Ishikawa (cell line): ENCODE measurements around the gene BRAT1.

Experiments
- CEBPB ChIP-seq: IDR thresholded peaks from 2 replicates; pipeline ENCODE4 v1.6.1; 2012
- EP300 ChIP-seq: IDR thresholded peaks from 2 replicates; pipeline ENCODE4 v1.6.1; 2012; ENCODE audit warnings: borderline replicate concordance
- NFIC ChIP-seq: IDR thresholded peaks from 2 replicates; pipeline ENCODE4 v1.6.1; 2012
- RAD21 ChIP-seq: IDR thresholded peaks from 2 replicates; pipeline ENCODE4 v1.6.1; 2012; ENCODE audit warnings: low read depth
- TEAD4 ChIP-seq: IDR thresholded peaks from 2 replicates; pipeline ENCODE4 v1.6.1; 2012
- USF1 ChIP-seq: IDR thresholded peaks from 2 replicates; pipeline ENCODE4 v1.6.1; 2012
- YY1 ChIP-seq: IDR thresholded peaks from 2 replicates; pipeline ENCODE4 v1.6.1; 2012; ENCODE audit warnings: low read depth
- TF ChIP-seq, protein P1 (sequence below): IDR thresholded peaks from 2 replicates; pipeline ENCODE4 v1.6.1; 2012; ENCODE audit warnings: low read depth, mild to moderate bottlenecking

- TF ChIP-seq YY1, result no peak
- TF ChIP-seq EP300, result no peak
- TF ChIP-seq RAD21, result no peak
- TF ChIP-seq, protein P1, sequence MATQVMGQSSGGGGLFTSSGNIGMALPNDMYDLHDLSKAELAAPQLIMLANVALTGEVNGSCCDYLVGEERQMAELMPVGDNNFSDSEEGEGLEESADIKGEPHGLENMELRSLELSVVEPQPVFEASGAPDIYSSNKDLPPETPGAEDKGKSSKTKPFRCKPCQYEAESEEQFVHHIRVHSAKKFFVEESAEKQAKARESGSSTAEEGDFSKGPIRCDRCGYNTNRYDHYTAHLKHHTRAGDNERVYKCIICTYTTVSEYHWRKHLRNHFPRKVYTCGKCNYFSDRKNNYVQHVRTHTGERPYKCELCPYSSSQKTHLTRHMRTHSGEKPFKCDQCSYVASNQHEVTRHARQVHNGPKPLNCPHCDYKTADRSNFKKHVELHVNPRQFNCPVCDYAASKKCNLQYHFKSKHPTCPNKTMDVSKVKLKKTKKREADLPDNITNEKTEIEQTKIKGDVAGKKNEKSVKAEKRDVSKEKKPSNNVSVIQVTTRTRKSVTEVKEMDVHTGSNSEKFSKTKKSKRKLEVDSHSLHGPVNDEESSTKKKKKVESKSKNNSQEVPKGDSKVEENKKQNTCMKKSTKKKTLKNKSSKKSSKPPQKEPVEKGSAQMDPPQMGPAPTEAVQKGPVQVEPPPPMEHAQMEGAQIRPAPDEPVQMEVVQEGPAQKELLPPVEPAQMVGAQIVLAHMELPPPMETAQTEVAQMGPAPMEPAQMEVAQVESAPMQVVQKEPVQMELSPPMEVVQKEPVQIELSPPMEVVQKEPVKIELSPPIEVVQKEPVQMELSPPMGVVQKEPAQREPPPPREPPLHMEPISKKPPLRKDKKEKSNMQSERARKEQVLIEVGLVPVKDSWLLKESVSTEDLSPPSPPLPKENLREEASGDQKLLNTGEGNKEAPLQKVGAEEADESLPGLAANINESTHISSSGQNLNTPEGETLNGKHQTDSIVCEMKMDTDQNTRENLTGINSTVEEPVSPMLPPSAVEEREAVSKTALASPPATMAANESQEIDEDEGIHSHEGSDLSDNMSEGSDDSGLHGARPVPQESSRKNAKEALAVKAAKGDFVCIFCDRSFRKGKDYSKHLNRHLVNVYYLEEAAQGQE, result no peak
- TF ChIP-seq CEBPB, result no peak
- no peak for TF ChIP-seq TEAD4
- TF ChIP-seq NFIC, result no peak; the same call in 1 of the 2 replicates
- TF ChIP-seq USF1, result no peak
Observed at GRCh38 chr7:2559283-2559950, 4.1 kb upstream of the BRAT1 start.
